C4-2B (cell line): ENCODE measurements around the gene CHRM2.

Experiments used
- H3K27ac ChIP-seq: fragments of 450-650 bp; 2 replicates; pipeline ENCODE4 v1.5.1; 2017
- ZFX ChIP-seq: fragments of 450-650 bp; IDR thresholded peaks from 2 replicates; pipeline ENCODE4 v1.6.1; 2017
- TF ChIP-seq, protein P1 (sequence below): fragments of 450-650 bp; conservative IDR thresholded peaks from 2 replicates; pipeline ENCODE4 v1.5.1; 2017; ENCODE audit warnings: mild to moderate bottlenecking

The CHRM2 gene

GRCh38 chr7:137009404-137009803, 141.0 kb downstream of the CHRM2 start:
- no peak overlapping the region for H3K27ac ChIP-seq
- no peak for TF ChIP-seq ZFX
- TF ChIP-seq, protein P1, sequence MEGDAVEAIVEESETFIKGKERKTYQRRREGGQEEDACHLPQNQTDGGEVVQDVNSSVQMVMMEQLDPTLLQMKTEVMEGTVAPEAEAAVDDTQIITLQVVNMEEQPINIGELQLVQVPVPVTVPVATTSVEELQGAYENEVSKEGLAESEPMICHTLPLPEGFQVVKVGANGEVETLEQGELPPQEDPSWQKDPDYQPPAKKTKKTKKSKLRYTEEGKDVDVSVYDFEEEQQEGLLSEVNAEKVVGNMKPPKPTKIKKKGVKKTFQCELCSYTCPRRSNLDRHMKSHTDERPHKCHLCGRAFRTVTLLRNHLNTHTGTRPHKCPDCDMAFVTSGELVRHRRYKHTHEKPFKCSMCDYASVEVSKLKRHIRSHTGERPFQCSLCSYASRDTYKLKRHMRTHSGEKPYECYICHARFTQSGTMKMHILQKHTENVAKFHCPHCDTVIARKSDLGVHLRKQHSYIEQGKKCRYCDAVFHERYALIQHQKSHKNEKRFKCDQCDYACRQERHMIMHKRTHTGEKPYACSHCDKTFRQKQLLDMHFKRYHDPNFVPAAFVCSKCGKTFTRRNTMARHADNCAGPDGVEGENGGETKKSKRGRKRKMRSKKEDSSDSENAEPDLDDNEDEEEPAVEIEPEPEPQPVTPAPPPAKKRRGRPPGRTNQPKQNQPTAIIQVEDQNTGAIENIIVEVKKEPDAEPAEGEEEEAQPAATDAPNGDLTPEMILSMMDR: no peak

DNA sequence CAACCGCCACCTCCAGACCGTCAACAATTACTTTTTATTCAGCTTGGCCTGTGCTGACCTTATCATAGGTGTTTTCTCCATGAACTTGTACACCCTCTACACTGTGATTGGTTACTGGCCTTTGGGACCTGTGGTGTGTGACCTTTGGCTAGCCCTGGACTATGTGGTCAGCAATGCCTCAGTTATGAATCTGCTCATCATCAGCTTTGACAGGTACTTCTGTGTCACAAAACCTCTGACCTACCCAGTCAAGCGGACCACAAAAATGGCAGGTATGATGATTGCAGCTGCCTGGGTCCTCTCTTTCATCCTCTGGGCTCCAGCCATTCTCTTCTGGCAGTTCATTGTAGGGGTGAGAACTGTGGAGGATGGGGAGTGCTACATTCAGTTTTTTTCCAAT, 146.6 kb downstream of the CHRM2 start:
- TF ChIP-seq, protein P1: no peak
- no peak for TF ChIP-seq ZFX
- H3K27ac ChIP-seq: no peak overlapping the region

DNA sequence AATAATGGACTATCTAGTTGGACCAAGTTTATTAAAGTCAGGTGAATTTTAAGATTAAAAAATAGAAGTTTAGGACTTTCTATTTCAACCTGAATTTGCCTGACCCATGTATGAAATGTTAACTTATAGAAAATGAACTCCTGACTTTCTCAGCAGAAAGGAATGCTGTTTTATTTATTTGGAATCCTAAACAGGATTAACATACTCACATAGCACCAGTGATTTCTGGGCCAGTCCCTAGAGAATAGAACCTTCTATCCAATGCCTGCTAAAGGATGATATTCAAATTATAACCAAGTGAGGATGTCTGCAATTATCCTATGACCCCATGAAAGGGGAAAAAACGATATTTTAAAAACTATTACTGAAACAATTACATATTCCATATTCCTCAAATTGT, 148.8 kb downstream of the CHRM2 start:
- no peak overlapping the region for H3K27ac ChIP-seq
- TF ChIP-seq ZFX: no peak
- TF ChIP-seq, protein P1: no peak

GRCh38 chr7:137018468-137018867, 150.0 kb downstream of the CHRM2 start:
- H3K27ac ChIP-seq: no peak overlapping the region
- no peak for TF ChIP-seq ZFX
- TF ChIP-seq, protein P1: no peak

- no peak overlapping the region for H3K27ac ChIP-seq
- no peak for TF ChIP-seq ZFX
- TF ChIP-seq, protein P1: no peak
Observed at GRCh38 chr7:137020351-137020750, 151.9 kb downstream of the CHRM2 start.

DNA sequence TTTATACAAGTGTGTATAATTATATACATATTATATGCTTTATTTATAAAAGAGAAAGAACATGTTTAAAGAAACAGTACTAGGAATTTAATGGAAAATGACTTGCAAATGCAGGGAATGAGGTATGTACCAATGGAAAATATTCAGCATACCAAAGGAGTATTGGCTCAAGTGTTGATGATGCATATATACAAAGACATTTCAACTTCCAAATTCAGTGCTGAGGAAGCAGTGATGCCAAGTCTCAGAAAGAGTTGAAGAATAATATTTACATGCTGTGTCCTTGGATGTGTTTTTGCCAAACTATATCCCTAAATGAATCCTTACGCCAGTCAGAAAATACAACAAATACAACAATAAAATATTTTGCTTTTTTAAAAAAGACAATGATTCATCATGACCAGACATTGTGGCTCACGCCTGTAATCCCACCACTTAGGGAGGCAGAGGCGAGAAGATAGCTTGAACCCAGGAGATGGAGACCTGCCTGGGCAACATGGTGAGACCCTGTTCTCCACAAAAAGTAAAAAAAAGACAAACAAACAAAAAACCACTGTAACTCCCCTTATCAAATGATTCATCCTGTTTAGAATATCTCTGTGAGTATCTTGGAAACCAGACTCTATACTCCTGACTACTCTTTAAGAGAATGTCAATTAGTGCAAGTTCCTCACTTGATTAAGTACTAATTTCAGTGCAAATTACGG, 157.2 kb downstream of the CHRM2 start:
- no peak overlapping the region for H3K27ac ChIP-seq
- TF ChIP-seq ZFX: no peak
- TF ChIP-seq, protein P1: no peak

DNA sequence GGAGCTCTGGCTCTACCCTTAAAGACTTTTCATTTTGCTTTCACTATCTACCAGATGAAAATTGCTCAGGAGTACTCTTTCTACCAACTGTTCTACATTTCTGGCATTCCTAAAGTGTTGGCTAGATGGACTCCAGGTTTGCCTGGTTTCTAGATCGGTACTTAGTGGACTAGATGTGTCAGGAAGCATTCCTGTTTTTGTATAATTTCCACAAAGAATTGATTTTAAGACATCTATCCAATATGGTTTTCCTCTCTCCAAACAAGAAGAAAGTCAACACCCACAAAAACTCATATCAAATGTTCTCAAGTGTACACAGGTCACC, 157.7 kb downstream of the CHRM2 start:
- no peak overlapping the region for H3K27ac ChIP-seq
- TF ChIP-seq ZFX: no peak
- TF ChIP-seq, protein P1: no peak
